IMR-90 (cell line): ENCODE results near the gene UNC5A. TPM values are rescaled to one million over a fixed set of nuclear protein-coding genes. Genes with fewer than 3 reads are reported as not detected.

ENCODE experiments used
- ATAC-seq: fragments of 200-7000 bp; cut with Tn5 transposase; 2 replicates; pipeline ENCODE4 v1.9.1; 2020; ENCODE audit warnings: low read depth, mild to moderate bottlenecking, moderate library complexity
- BruUV-seq: library from RNA; stranded (reverse); fragments of 400-500 nt; replicated peaks from 2 replicates; lab custom pipeline; 2021; lab: Mats Ljungman, UMichigan
- CTCF ChIA-PET: fragments of 300-600 bp; formaldehyde crosslinking; extraction: SDS; loops from one replicate; lab custom pipeline; 2021; ENCODE audit warnings: antibody characterized with exemption; lab: Yijun Ruan, JAX
- POLR2A ChIA-PET: fragments of 300-600 bp; sonication (Branson Sonifier 250); formaldehyde crosslinking; loops from one replicate; lab custom pipeline; 2022; ENCODE audit warnings: antibody characterized with exemption; ENCODE audit not compliant: unreplicated experiment; lab: Charles Lee
- DNase-seq: peaks from one replicate; pipeline ENCODE4 v3.0.0; 2013
- H2AFZ ChIP-seq: replicated peaks from 2 replicates; pipeline ENCODE3; 2013; ENCODE audit warnings: low read length, mild to moderate bottlenecking; ENCODE audit not compliant: poor library complexity
- H2AK5ac ChIP-seq: 2 replicates; pipeline ENCODE4 v1.6.1; 2013; ENCODE audit warnings: low read depth, low read length, inconsistent platforms
- H2AK9ac ChIP-seq: replicated peaks from 2 replicates; pipeline ENCODE3; 2013; ENCODE audit warnings: mild to moderate bottlenecking, low read depth, low read length, moderate library complexity; ENCODE audit not compliant: poor library complexity
- H2BK120ac ChIP-seq: 2 replicates; pipeline ENCODE4 v1.6.1; 2013; ENCODE audit warnings: low read depth, low read length, inconsistent platforms
- H2BK15ac ChIP-seq: 3 replicates; pipeline ENCODE4 v1.6.1; 2013; ENCODE audit warnings: low read depth, low read length, inconsistent platforms
- H2BK20ac ChIP-seq: 2 replicates; pipeline ENCODE4 v1.6.1; 2013; ENCODE audit warnings: low read depth, mild to moderate bottlenecking, inconsistent platforms, low read length, moderate library complexity
- H2BK5ac ChIP-seq: 2 replicates; pipeline ENCODE4 v1.6.1; 2013; ENCODE audit warnings: mild to moderate bottlenecking, low read depth, low read length, inconsistent platforms; ENCODE audit not compliant: poor library complexity, severe bottlenecking
- H3K14ac ChIP-seq: replicated peaks from 2 replicates; pipeline ENCODE4 v1.6.1; 2013; ENCODE audit warnings: low read depth, low read length, inconsistent platforms
- H3K18ac ChIP-seq: 2 replicates; pipeline ENCODE4 v1.6.1; 2013; ENCODE audit warnings: low read depth, low read length, control low read depth
- H3K23ac ChIP-seq: 2 replicates; pipeline ENCODE4 v1.6.1; 2013; ENCODE audit warnings: low read depth, low read length, inconsistent platforms
- H3K27ac ChIP-seq: 2 replicates; pipeline ENCODE4 v1.5.1; 2013; ENCODE audit warnings: mild to moderate bottlenecking, control low read depth, low read length; ENCODE audit not compliant: insufficient read depth
- H3K27me3 ChIP-seq: 2 replicates; pipeline ENCODE4 v1.6.1; 2013; ENCODE audit warnings: low read length; ENCODE audit not compliant: control insufficient read depth, insufficient read depth
- H3K36me3 ChIP-seq: 2 replicates; pipeline ENCODE4 v1.6.1; 2013; ENCODE audit warnings: low read length, mixed read lengths; ENCODE audit not compliant: control insufficient read depth, insufficient read depth
- H3K4ac ChIP-seq: 2 replicates; pipeline ENCODE4 v1.6.1; 2013; ENCODE audit warnings: low read depth, low read length, inconsistent platforms
- H3K4me1 ChIP-seq: 2 replicates; pipeline ENCODE4 v1.6.1; 2013; ENCODE audit warnings: low read length, mixed read lengths; ENCODE audit not compliant: control insufficient read depth, insufficient read depth
- H3K4me2 ChIP-seq: 2 replicates; pipeline ENCODE4 v1.6.1; 2013; ENCODE audit warnings: low read depth, mild to moderate bottlenecking, control low read depth, low read length, moderate library complexity
- H3K4me3 ChIP-seq: 2 replicates; pipeline ENCODE4 v1.5.1; 2013; ENCODE audit warnings: low read depth, mild to moderate bottlenecking, control low read depth, low read length, moderate library complexity; ENCODE audit not compliant: insufficient read depth
- H3K56ac ChIP-seq: 2 replicates; pipeline ENCODE4 v1.6.1; 2013; ENCODE audit warnings: low read length, inconsistent platforms; ENCODE audit not compliant: insufficient read depth; ENCODE audit errors: extremely low read depth
- H3K79me1 ChIP-seq, 2 experiments: 2 replicates each; pipeline ENCODE4 v1.6.1; 2013; ENCODE audit warnings: low read length in 2 of 2, inconsistent platforms in 1 of 2, low read depth in 1 of 2
- H3K9ac ChIP-seq: 2 replicates; pipeline ENCODE4 v1.6.1; 2013; ENCODE audit warnings: low read depth, low read length, control low read depth
- H3K9me1 ChIP-seq: 2 replicates; pipeline ENCODE4 v1.6.1; 2013; ENCODE audit warnings: low read length, inconsistent platforms; ENCODE audit not compliant: insufficient read depth
- H3K9me3 ChIP-seq: 2 replicates; pipeline ENCODE4 v1.6.1; 2013; ENCODE audit warnings: low read length; ENCODE audit not compliant: control insufficient read depth, insufficient read depth
- H4K20me1 ChIP-seq: 2 replicates; pipeline ENCODE4 v1.6.1; 2013; ENCODE audit warnings: low read length, inconsistent platforms; ENCODE audit not compliant: insufficient read depth
- H4K5ac ChIP-seq: 2 replicates; pipeline ENCODE4 v1.6.1; 2013; ENCODE audit warnings: mild to moderate bottlenecking, low read depth, low read length, control low read depth
- H4K8ac ChIP-seq, 2 experiments: 2 replicates each; pipeline ENCODE4 v1.6.1; 2013; ENCODE audit warnings: low read depth in 2 of 2, low read length in 2 of 2, control low read depth in 1 of 2, inconsistent platforms in 1 of 2
- H4K91ac ChIP-seq: 2 replicates; pipeline ENCODE4 v1.6.1; 2013; ENCODE audit warnings: low read depth, low read length, inconsistent platforms; ENCODE audit not compliant: insufficient read depth
- BHLHE40 ChIP-seq: fragments of 150-350 bp; IDR thresholded peaks from 2 replicates; pipeline ENCODE4 v1.6.1; 2016; ENCODE audit warnings: mild to moderate bottlenecking, low read depth, low read length
- CEBPB ChIP-seq: IDR thresholded peaks from 2 replicates; pipeline ENCODE4 v1.6.1; 2012; ENCODE audit warnings: low read depth, low read length, improper control_type of control experiment
- CHD1 ChIP-seq: IDR thresholded peaks from 2 replicates; pipeline ENCODE4 v1.6.1; 2012; ENCODE audit warnings: low read depth, low read length, improper control_type of control experiment
- FOS ChIP-seq: fragments of 150-350 bp; IDR thresholded peaks from 2 replicates; pipeline ENCODE4 v1.6.1; 2016; ENCODE audit warnings: low read depth, low read length
- MAFK ChIP-seq: IDR thresholded peaks from 2 replicates; pipeline ENCODE4 v1.6.1; 2012; ENCODE audit warnings: low read depth, low read length, improper control_type of control experiment
- MXI1 ChIP-seq: IDR thresholded peaks from 2 replicates; pipeline ENCODE4 v1.6.1; 2012; ENCODE audit warnings: low read depth, mild to moderate bottlenecking, low read length, moderate library complexity, borderline replicate concordance
- NFE2L2 ChIP-seq: fragments of 150-350 bp; IDR thresholded peaks from 2 replicates; pipeline ENCODE4 v1.6.1; 2016; ENCODE audit warnings: low read depth, mild to moderate bottlenecking, low read length
- POLR2A ChIP-seq: IDR thresholded peaks from 2 replicates; pipeline ENCODE4 v1.6.1; 2012; ENCODE audit warnings: mild to moderate bottlenecking, low read depth, low read length
- RCOR1 ChIP-seq: IDR thresholded peaks from 2 replicates; pipeline ENCODE4 v1.6.1; 2012; ENCODE audit warnings: mild to moderate bottlenecking, low read length, improper control_type of control experiment; ENCODE audit not compliant: insufficient replicate concordance
- RFX5 ChIP-seq: IDR thresholded peaks from 2 replicates; pipeline ENCODE4 v1.8.0; 2012; ENCODE audit warnings: low read depth, mild to moderate bottlenecking, low read length, moderate library complexity
- SMC3 ChIP-seq: fragments of 150-350 bp; IDR thresholded peaks from 2 replicates; pipeline ENCODE4 v1.6.1; 2016; ENCODE audit warnings: low read depth, mild to moderate bottlenecking, antibody characterized with exemption, low read length, moderate library complexity
- WGBS, 2 experiments: methylation state at CpG; one replicate each; pipeline versions ENCODE4 v1.1.5 to v1.1.7; 2013; ENCODE audit warnings: missing lambda C conversion rate in 2 of 2; ENCODE audit not compliant: insufficient read length in 1 of 2; ENCODE audit errors: extremely low coverage in 2 of 2; 5-methylcytosine and 5-hydroxymethylcytosine counted together
- dilution Hi-C: fragments of 300-500 bp; cut with HindIII; formaldehyde crosslinking; loops from one replicate; pipeline ENCODE4 v1.14.3; 2018; ENCODE audit warnings: low sequenced_read_pairs; ENCODE audit not compliant: unreplicated experiment
- in situ Hi-C: fragments of 300-500 bp; cut with MboI; formaldehyde crosslinking; loops from 3 replicates; pipeline ENCODE4 v1.14.3; 2019; ENCODE audit warnings: low sequenced_read_pairs, inconsistent platforms, mixed read lengths
- intact Hi-C: fragments of 100-400 bp; cut with micrococcal nuclease; formaldehyde crosslinking; loops from 2 replicates; pipeline ENCODE4 v1.10.0; 2022
- polyA plus RNA-seq, 3 experiments: library from polyadenylated mRNA; depleted of rRNA; stranded (reverse); fragments of >200 nt; gene quantifications; 2 replicates each; pipeline ENCODE4 v1.2.3, GENCODE V29; 2012; ENCODE audit warnings: low replicate concordance in 1 of 3
- total RNA-seq: library from RNA; depleted of rRNA; stranded (reverse); fragments of >200 nt; gene quantifications from 2 replicates; pipeline ENCODE4 v1.2.3, GENCODE V29; 2012
- TF ChIP-seq, protein P1 (sequence below): fragments of 150-350 bp; IDR thresholded peaks from 2 replicates; pipeline ENCODE4 v1.6.1; 2016; ENCODE audit warnings: low read depth, mild to moderate bottlenecking, low read length, moderate library complexity, borderline replicate concordance
- TF ChIP-seq, protein P2 (sequence below): conservative IDR thresholded peaks from 2 replicates; pipeline ENCODE4 v1.5.1; 2012; ENCODE audit warnings: mild to moderate bottlenecking, low read depth, low read length, improper control_type of control experiment

Gene UNC5A
- total and polyA plus RNA-seq, 2 of the 4 experiments (the other 2 are of a cell fraction), result not detected

- CTCF ChIA-PET, result no interaction called here
- no peak overlapping the region for H2AK9ac ChIP-seq
- BruUV-seq, result no TSS peak
- no peak for DNase-seq
- H3K18ac ChIP-seq, result no peak overlapping the region
- no peak overlapping the region for H4K91ac ChIP-seq
- H3K4me3 ChIP-seq, result no peak overlapping the region
- intact Hi-C loops (no loop called here), dilution Hi-C loops (no loop called here), in situ Hi-C loops (no loop called here)
- no peak overlapping the region for H2BK15ac ChIP-seq
- H3K4ac ChIP-seq, result no peak overlapping the region
- H3K23ac ChIP-seq, result no peak overlapping the region
- no peak overlapping the region for H2BK20ac ChIP-seq
- no peaks in the 10 kb centered on the region for H3K36me3 ChIP-seq
- H4K5ac ChIP-seq, result no peak overlapping the region
- H3K27ac ChIP-seq, result no peak overlapping the region
- peaks cover 9% of the 10 kb centered on the region for H3K27me3 ChIP-seq
- H3K79me1 ChIP-seq, result no peaks in the 10 kb centered on the region
- no peaks in the 10 kb centered on the region for H4K20me1 ChIP-seq
- no peak overlapping the region for H3K56ac ChIP-seq
- POLR2A ChIA-PET, result no interaction called here
- no peaks in the 10 kb centered on the region for H3K9me1 ChIP-seq
- no peak overlapping the region for H4K8ac ChIP-seq
- no peak for ATAC-seq
- WGBS, 2 experiments, result 54% methylated on average over 2 of the region's 9 CpGs; no CpG with 5 or more reads in 1 of the 2 experiments
- H2AK5ac ChIP-seq, result no peak overlapping the region
- H3K4me2 ChIP-seq, result no peak overlapping the region
- no peaks in the 10 kb centered on the region for H3K4me1 ChIP-seq
- no peak overlapping the region for H3K9ac ChIP-seq
- H2BK120ac ChIP-seq, result no peak overlapping the region
- H3K14ac ChIP-seq, result no peak overlapping the region
- H3K9me3 ChIP-seq, result no peaks in the 10 kb centered on the region
- TF ChIP-seq CHD1 (no peak), POLR2A (no peak), BHLHE40 (no peak), RFX5 (no peak), NFE2L2 (no peak), MXI1 (no peak), MAFK (no peak), SMC3 (no peak), CEBPB (no peak), RCOR1 (no peak), FOS (no peak)
- TF ChIP-seq, protein P1, sequence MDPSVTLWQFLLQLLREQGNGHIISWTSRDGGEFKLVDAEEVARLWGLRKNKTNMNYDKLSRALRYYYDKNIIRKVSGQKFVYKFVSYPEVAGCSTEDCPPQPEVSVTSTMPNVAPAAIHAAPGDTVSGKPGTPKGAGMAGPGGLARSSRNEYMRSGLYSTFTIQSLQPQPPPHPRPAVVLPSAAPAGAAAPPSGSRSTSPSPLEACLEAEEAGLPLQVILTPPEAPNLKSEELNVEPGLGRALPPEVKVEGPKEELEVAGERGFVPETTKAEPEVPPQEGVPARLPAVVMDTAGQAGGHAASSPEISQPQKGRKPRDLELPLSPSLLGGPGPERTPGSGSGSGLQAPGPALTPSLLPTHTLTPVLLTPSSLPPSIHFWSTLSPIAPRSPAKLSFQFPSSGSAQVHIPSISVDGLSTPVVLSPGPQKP, result no peak
- TF ChIP-seq, protein P2, sequence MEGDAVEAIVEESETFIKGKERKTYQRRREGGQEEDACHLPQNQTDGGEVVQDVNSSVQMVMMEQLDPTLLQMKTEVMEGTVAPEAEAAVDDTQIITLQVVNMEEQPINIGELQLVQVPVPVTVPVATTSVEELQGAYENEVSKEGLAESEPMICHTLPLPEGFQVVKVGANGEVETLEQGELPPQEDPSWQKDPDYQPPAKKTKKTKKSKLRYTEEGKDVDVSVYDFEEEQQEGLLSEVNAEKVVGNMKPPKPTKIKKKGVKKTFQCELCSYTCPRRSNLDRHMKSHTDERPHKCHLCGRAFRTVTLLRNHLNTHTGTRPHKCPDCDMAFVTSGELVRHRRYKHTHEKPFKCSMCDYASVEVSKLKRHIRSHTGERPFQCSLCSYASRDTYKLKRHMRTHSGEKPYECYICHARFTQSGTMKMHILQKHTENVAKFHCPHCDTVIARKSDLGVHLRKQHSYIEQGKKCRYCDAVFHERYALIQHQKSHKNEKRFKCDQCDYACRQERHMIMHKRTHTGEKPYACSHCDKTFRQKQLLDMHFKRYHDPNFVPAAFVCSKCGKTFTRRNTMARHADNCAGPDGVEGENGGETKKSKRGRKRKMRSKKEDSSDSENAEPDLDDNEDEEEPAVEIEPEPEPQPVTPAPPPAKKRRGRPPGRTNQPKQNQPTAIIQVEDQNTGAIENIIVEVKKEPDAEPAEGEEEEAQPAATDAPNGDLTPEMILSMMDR, result no peak
- no peak overlapping the region for H2BK5ac ChIP-seq
- H2AFZ ChIP-seq, result no peak overlapping the region
Observed at GRCh38 chr5:176830995-176831423, 20.6 kb downstream of the UNC5A start.
